ENCODE results near the gene PLCB1. TPM values are rescaled to one million over a fixed set of nuclear protein-coding genes. Genes with fewer than 3 reads are reported as not detected.

PLCB1 gene
- total RNA-seq, 1 donor, result 13.4 TPM

DNA sequence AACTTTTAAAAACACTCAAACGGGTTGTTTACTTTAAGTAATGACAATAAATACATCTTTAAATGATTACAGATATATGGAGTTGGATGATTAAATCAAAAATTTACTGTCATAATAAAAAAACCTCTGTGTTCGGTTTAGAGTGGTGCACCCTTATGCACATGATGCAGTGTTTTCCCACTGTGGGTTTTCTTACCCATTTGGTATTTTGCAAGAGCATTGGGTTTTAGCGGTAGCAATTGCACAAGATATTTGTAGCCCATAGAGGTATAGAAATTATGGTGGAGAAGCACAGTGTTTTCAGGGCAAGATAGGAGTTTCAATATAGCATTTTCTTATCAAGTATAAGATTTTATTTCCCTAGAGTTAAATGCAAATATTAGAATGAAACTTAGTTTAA is 526.0 kb downstream of the PLCB1 start:
- TF ChIP-seq, protein P1, sequence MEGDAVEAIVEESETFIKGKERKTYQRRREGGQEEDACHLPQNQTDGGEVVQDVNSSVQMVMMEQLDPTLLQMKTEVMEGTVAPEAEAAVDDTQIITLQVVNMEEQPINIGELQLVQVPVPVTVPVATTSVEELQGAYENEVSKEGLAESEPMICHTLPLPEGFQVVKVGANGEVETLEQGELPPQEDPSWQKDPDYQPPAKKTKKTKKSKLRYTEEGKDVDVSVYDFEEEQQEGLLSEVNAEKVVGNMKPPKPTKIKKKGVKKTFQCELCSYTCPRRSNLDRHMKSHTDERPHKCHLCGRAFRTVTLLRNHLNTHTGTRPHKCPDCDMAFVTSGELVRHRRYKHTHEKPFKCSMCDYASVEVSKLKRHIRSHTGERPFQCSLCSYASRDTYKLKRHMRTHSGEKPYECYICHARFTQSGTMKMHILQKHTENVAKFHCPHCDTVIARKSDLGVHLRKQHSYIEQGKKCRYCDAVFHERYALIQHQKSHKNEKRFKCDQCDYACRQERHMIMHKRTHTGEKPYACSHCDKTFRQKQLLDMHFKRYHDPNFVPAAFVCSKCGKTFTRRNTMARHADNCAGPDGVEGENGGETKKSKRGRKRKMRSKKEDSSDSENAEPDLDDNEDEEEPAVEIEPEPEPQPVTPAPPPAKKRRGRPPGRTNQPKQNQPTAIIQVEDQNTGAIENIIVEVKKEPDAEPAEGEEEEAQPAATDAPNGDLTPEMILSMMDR (IDR thresholded peaks at IDR 0.05; ENCODE audit: extremely low read depth, low read depth, low read length), result no peak
- Histone ChIP-seq H3K27me3 (ENCODE audit: insufficient read depth, low read length) (no peaks in the 10 kb centered on the region), H2AFZ (ENCODE audit: low read length) (no peak overlapping the region), H3K4me1 (ENCODE audit: insufficient read depth, low read length) (no peaks in the 10 kb centered on the region), H3K79me2 (ENCODE audit: insufficient read depth, low read length) (no peaks in the 10 kb centered on the region), H4K20me1 (ENCODE audit: insufficient read depth, low read length) (no peaks in the 10 kb centered on the region), H3K36me3 (ENCODE audit: insufficient read depth, low read length) (no peaks in the 10 kb centered on the region), H3K4me2 (ENCODE audit: insufficient read depth, low read length) (no peak overlapping the region), H3K27ac (ENCODE audit: low read depth, low read length) (no peak overlapping the region), H3K9me3 (ENCODE audit: low read depth, low read length) (no peaks in the 10 kb centered on the region), H3K4me3 (ENCODE audit: insufficient read depth, low read length) (no peak overlapping the region)
- DNase-seq (ENCODE audit: insufficient read length, low spot score, missing footprints), result no peak

DNA sequence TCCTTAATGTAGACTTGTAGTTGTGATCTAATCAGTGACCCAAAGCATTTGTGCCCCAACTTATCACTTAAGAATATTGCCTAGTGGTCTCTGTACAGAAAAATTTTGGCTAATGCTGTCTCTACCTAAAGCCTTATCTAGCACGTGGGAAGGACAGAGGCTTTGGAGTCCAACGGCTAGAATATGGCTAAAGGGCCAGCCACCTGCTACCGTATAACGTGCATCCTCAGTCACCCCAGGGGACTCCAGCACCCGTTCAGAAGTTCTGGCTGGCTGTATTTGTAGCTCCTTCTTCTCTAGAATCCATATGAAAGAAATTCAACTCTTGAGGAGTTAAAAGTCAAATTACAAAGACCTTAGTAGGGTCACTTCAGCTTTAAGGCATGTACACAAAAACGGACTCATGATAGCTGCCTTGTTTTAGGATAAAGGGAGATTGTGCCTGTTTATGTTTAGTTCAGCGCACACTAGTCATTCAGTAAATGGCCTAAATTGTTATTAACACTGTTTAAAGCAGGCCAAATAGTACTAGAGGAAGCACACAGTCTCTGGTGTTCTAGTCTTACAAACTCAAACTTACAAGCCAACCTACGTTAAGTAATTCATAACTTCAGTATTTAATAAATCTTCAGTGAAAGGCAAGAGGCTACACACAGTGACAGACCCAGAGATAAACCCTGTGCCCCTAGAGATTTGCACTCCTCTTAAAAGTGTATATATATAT is 529.3 kb downstream of the PLCB1 start:
- Histone ChIP-seq H3K36me3 (ENCODE audit: insufficient read depth, low read length) (no peaks in the 10 kb centered on the region), H3K27me3 (ENCODE audit: insufficient read depth, low read length) (no peaks in the 10 kb centered on the region), H3K79me2 (ENCODE audit: insufficient read depth, low read length) (no peaks in the 10 kb centered on the region), H3K4me3 (ENCODE audit: insufficient read depth, low read length) (no peak overlapping the region), H3K27ac (ENCODE audit: low read depth, low read length) (no peak overlapping the region), H4K20me1 (ENCODE audit: insufficient read depth, low read length) (no peaks in the 10 kb centered on the region), H2AFZ (ENCODE audit: low read length) (no peak overlapping the region), H3K4me1 (ENCODE audit: insufficient read depth, low read length) (no peaks in the 10 kb centered on the region), H3K4me2 (ENCODE audit: insufficient read depth, low read length) (no peak overlapping the region), H3K9me3 (ENCODE audit: low read depth, low read length) (no peaks in the 10 kb centered on the region)
- no peak for DNase-seq (ENCODE audit: insufficient read length, low spot score, missing footprints)
- TF ChIP-seq, protein P1 (IDR thresholded peaks at IDR 0.05; ENCODE audit: extremely low read depth, low read depth, low read length), result no peak

DNA sequence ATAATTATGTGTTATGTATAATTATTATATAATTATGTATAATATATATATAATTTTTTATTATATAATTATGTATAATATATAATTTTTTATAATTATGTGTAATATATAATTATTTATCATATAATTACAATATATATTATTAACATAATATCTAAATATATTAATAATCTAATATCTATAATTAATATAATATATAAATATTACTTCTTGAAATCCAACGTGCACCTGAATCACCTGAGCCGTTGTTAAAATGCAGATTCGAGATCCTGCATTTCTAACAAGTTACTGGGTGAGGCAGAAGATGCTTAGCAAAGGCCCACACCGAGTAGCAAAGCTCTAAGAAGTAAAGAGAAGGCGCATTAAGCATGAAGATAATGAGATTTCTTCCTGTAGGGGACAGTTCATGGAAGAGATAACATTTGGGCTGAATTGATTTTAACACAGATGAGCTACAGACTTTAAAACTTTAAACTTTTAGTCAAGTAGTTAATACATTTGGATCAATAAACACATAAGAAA is 530.4 kb downstream of the PLCB1 start:
- Histone ChIP-seq H3K4me2 (ENCODE audit: insufficient read depth, low read length) (no peak overlapping the region), H3K27ac (ENCODE audit: low read depth, low read length) (no peak overlapping the region), H3K79me2 (ENCODE audit: insufficient read depth, low read length) (no peaks in the 10 kb centered on the region), H3K4me1 (ENCODE audit: insufficient read depth, low read length) (peaks cover under 1% of the 10 kb centered on the region), H3K27me3 (ENCODE audit: insufficient read depth, low read length) (no peaks in the 10 kb centered on the region), H2AFZ (ENCODE audit: low read length) (no peak overlapping the region), H3K36me3 (ENCODE audit: insufficient read depth, low read length) (no peaks in the 10 kb centered on the region), H3K9me3 (ENCODE audit: low read depth, low read length) (no peaks in the 10 kb centered on the region), H3K4me3 (ENCODE audit: insufficient read depth, low read length) (no peak overlapping the region), H4K20me1 (ENCODE audit: insufficient read depth, low read length) (no peaks in the 10 kb centered on the region)
- TF ChIP-seq, protein P1 (IDR thresholded peaks at IDR 0.05; ENCODE audit: extremely low read depth, low read depth, low read length), result no peak
- no peak for DNase-seq (ENCODE audit: insufficient read length, low spot score, missing footprints)

DNA sequence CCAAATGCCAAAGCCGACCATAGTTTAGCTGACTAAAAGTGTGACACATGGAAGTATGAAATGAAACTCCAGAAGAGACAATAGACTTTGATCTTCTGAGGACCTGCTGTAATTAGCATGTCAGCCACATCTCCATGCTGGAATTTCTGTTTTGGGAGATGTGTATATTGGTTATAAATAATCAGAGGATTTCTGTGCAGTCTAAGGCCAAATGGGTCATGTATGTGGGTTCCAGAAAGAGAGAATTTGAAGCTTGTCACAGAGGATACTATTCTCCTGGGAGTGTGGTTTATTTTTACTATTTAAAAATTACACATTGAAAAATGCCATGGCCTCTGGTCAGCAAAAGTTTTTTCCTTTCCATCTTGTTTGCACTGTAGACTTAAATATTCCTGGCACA is 531.4 kb downstream of the PLCB1 start:
- DNase-seq (ENCODE audit: insufficient read length, low spot score, missing footprints), result no peak
- H3K27me3 ChIP-seq (ENCODE audit: insufficient read depth, low read length), result no peaks in the 10 kb centered on the region
- H3K9me3 ChIP-seq (ENCODE audit: low read depth, low read length), result no peaks in the 10 kb centered on the region
- no peaks in the 10 kb centered on the region for H4K20me1 ChIP-seq (ENCODE audit: insufficient read depth, low read length)
- no peaks in the 10 kb centered on the region for H3K79me2 ChIP-seq (ENCODE audit: insufficient read depth, low read length)
- peaks cover 4% of the 10 kb centered on the region for H3K4me1 ChIP-seq (ENCODE audit: insufficient read depth, low read length)
- no peak overlapping the region for H2AFZ ChIP-seq (ENCODE audit: low read length)
- H3K4me3 ChIP-seq (ENCODE audit: insufficient read depth, low read length), result no peak overlapping the region
- TF ChIP-seq, protein P1 (IDR thresholded peaks at IDR 0.05; ENCODE audit: extremely low read depth, low read depth, low read length), result no peak
- H3K36me3 ChIP-seq (ENCODE audit: insufficient read depth, low read length), result no peaks in the 10 kb centered on the region
- no peak overlapping the region for H3K4me2 ChIP-seq (ENCODE audit: insufficient read depth, low read length)
- no peak overlapping the region for H3K27ac ChIP-seq (ENCODE audit: low read depth, low read length)
